Measurements from ENCODE around the gene IER5. TPM values are rescaled to one million over a fixed set of nuclear protein-coding genes. Genes with fewer than 3 reads are reported as not detected.

IER5 gene
- total RNA-seq, 1 experiment from 2014 or later, result 18.2 TPM

- Mint-ChIP-seq H3K4me1 (peaks cover 66% of the 10 kb centered on the region), H3K27ac (peak overlapping the region; percentile 71), H3K36me3 (no peaks in the 10 kb centered on the region), H3K4me3 (no peak overlapping the region), H3K27me3 (ENCODE audit: low read depth) (peaks cover 10% of the 10 kb centered on the region; the same call in 1 of the 2 replicates), H3K9me3 (no peaks in the 10 kb centered on the region)
- POLR2A ChIA-PET, result interaction anchor here (1.3 kb wide), 1 partner anchor 28 kb away, joined by 5 read pairs; no protein-coding TSS in a partner anchor
- ATAC-seq, result peak; percentile 38
- TF ChIP-seq FOXP1 (CRISPR knock-in tag; IDR thresholded peaks at IDR 0.05; ENCODE audit: borderline replicate concordance) (peak; percentile 49; the same call in 1 of the 2 replicates), CREB1 (CRISPR knock-in tag; IDR thresholded peaks at IDR 0.05) (0 out of 2 replicates have a peak, but pooled peaks have one; percentile 49), ETV6 (CRISPR knock-in tag; IDR thresholded peaks at IDR 0.05) (peak; percentile 60; the same call in 1 of the 2 replicates), FOXK1 (CRISPR knock-in tag; IDR thresholded peaks at IDR 0.05) (peak; percentile 48), ZNF423 (CRISPR knock-in tag; IDR thresholded peaks at IDR 0.05) (peak; percentile 77), NFE2L1 (CRISPR knock-in tag; IDR thresholded peaks at IDR 0.05) (peak; percentile 47; the same call in 1 of the 2 replicates)
- TF ChIP-seq, protein P1, sequence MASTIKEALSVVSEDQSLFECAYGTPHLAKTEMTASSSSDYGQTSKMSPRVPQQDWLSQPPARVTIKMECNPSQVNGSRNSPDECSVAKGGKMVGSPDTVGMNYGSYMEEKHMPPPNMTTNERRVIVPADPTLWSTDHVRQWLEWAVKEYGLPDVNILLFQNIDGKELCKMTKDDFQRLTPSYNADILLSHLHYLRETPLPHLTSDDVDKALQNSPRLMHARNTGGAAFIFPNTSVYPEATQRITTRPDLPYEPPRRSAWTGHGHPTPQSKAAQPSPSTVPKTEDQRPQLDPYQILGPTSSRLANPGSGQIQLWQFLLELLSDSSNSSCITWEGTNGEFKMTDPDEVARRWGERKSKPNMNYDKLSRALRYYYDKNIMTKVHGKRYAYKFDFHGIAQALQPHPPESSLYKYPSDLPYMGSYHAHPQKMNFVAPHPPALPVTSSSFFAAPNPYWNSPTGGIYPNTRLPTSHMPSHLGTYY (CRISPR knock-in tag; IDR thresholded peaks at IDR 0.05), result no peak
- TF ChIP-seq, protein P2, sequence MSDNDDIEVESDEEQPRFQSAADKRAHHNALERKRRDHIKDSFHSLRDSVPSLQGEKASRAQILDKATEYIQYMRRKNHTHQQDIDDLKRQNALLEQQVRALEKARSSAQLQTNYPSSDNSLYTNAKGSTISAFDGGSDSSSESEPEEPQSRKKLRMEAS (CRISPR knock-in tag; IDR thresholded peaks at IDR 0.05), result peak; percentile 92
- TF ChIP-seq, protein P3, sequence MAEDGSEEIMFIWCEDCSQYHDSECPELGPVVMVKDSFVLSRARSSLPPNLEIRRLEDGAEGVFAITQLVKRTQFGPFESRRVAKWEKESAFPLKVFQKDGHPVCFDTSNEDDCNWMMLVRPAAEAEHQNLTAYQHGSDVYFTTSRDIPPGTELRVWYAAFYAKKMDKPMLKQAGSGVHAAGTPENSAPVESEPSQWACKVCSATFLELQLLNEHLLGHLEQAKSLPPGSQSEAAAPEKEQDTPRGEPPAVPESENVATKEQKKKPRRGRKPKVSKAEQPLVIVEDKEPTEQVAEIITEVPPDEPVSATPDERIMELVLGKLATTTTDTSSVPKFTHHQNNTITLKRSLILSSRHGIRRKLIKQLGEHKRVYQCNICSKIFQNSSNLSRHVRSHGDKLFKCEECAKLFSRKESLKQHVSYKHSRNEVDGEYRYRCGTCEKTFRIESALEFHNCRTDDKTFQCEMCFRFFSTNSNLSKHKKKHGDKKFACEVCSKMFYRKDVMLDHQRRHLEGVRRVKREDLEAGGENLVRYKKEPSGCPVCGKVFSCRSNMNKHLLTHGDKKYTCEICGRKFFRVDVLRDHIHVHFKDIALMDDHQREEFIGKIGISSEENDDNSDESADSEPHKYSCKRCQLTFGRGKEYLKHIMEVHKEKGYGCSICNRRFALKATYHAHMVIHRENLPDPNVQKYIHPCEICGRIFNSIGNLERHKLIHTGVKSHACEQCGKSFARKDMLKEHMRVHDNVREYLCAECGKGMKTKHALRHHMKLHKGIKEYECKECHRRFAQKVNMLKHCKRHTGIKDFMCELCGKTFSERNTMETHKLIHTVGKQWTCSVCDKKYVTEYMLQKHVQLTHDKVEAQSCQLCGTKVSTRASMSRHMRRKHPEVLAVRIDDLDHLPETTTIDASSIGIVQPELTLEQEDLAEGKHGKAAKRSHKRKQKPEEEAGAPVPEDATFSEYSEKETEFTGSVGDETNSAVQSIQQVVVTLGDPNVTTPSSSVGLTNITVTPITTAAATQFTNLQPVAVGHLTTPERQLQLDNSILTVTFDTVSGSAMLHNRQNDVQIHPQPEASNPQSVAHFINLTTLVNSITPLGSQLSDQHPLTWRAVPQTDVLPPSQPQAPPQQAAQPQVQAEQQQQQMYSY (CRISPR knock-in tag; IDR thresholded peaks at IDR 0.05), result peak; percentile 81
- TF ChIP-seq, protein P4, sequence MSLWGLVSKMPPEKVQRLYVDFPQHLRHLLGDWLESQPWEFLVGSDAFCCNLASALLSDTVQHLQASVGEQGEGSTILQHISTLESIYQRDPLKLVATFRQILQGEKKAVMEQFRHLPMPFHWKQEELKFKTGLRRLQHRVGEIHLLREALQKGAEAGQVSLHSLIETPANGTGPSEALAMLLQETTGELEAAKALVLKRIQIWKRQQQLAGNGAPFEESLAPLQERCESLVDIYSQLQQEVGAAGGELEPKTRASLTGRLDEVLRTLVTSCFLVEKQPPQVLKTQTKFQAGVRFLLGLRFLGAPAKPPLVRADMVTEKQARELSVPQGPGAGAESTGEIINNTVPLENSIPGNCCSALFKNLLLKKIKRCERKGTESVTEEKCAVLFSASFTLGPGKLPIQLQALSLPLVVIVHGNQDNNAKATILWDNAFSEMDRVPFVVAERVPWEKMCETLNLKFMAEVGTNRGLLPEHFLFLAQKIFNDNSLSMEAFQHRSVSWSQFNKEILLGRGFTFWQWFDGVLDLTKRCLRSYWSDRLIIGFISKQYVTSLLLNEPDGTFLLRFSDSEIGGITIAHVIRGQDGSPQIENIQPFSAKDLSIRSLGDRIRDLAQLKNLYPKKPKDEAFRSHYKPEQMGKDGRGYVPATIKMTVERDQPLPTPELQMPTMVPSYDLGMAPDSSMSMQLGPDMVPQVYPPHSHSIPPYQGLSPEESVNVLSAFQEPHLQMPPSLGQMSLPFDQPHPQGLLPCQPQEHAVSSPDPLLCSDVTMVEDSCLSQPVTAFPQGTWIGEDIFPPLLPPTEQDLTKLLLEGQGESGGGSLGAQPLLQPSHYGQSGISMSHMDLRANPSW (CRISPR knock-in tag; conservative IDR thresholded peaks at IDR 0.05; ENCODE audit: low read depth), result no peak
- CTCF ChIA-PET, result interaction anchor here (1.0 to 1.6 kb wide), 5 partner anchors 9 to 185 kb away, joined by 4 to 10 read pairs (median 4); no protein-coding TSS in a partner anchor
- peak; percentile 52 for DNase-seq (ENCODE audit: low spot score)
Measured at GRCh38 chr1:181133441-181133951, 45.0 kb downstream of the IER5 start.

DNA sequence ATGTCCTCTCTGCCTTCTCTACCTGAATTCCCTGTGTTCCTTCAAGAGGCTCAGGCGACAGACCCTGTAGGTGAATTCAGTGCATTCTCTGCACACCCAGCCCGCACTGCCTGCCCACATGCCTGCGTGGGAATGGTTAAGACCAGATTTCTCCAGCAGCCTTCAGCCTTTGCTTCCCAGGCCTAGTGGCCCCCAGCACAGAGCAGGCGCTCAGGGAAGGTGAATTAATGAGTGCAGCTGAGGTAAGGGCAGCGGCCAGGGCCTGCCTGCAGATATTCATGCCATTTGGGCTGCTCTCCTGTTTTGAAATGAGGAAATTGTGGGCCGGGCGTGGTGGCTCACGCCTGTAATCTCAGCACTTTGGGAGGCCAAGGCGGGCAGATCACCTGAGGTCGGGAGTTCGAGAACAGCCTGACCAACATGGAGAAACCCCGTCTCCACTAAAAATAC lies 45.5 kb downstream of the IER5 start:
- peak; percentile 4 for ATAC-seq
- POLR2A ChIA-PET, result interaction anchor here (1.3 kb wide), 1 partner anchor 29 kb away, joined by 5 read pairs; no protein-coding TSS in a partner anchor
- TF ChIP-seq, protein P5, sequence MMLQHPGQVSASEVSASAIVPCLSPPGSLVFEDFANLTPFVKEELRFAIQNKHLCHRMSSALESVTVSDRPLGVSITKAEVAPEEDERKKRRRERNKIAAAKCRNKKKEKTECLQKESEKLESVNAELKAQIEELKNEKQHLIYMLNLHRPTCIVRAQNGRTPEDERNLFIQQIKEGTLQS (CRISPR knock-in tag; conservative IDR thresholded peaks at IDR 0.05), result no peak
- TF ChIP-seq ARID4B (CRISPR knock-in tag; IDR thresholded peaks at IDR 0.05; ENCODE audit: borderline replicate concordance) (no peak), E2F4 (CRISPR knock-in tag; IDR thresholded peaks at IDR 0.05; ENCODE audit: borderline replicate concordance, low read depth) (no peak), IRF2 (CRISPR knock-in tag; IDR thresholded peaks at IDR 0.05; ENCODE audit: borderline replicate concordance, low read depth) (no peak), HMGA2 (CRISPR knock-in tag; IDR thresholded peaks at IDR 0.05) (no peak), ZNF317 (CRISPR knock-in tag; IDR thresholded peaks at IDR 0.05; ENCODE audit: borderline replicate concordance, low read depth) (no peak)
- TF ChIP-seq, protein P6, sequence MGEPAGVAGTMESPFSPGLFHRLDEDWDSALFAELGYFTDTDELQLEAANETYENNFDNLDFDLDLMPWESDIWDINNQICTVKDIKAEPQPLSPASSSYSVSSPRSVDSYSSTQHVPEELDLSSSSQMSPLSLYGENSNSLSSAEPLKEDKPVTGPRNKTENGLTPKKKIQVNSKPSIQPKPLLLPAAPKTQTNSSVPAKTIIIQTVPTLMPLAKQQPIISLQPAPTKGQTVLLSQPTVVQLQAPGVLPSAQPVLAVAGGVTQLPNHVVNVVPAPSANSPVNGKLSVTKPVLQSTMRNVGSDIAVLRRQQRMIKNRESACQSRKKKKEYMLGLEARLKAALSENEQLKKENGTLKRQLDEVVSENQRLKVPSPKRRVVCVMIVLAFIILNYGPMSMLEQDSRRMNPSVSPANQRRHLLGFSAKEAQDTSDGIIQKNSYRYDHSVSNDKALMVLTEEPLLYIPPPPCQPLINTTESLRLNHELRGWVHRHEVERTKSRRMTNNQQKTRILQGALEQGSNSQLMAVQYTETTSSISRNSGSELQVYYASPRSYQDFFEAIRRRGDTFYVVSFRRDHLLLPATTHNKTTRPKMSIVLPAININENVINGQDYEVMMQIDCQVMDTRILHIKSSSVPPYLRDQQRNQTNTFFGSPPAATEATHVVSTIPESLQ (CRISPR knock-in tag; IDR thresholded peaks at IDR 0.05), result no peak

More for the DNA sequence above, 45.5 kb downstream of the IER5 start:
- no peak for DNase-seq (ENCODE audit: low spot score)
- no peak overlapping the region for H3K4me3 Mint-ChIP-seq
- H3K36me3 Mint-ChIP-seq, result no peaks in the 10 kb centered on the region
- peaks cover 10% of the 10 kb centered on the region; the same call in 1 of the 2 replicates for H3K27me3 Mint-ChIP-seq (ENCODE audit: low read depth)
- CTCF ChIA-PET, result interaction anchor here (1.5 to 1.6 kb wide), 2 partner anchors 21 to 213 kb away, joined by 3 to 4 read pairs; no protein-coding TSS in a partner anchor
- peak overlapping the region; percentile 71 for H3K27ac Mint-ChIP-seq
- no peaks in the 10 kb centered on the region for H3K9me3 Mint-ChIP-seq
- H3K4me1 Mint-ChIP-seq, result peaks cover 63% of the 10 kb centered on the region
